Measurements from ENCODE around the gene TMCO4. TPM values are rescaled to one million over a fixed set of nuclear protein-coding genes. Genes with fewer than 3 reads are reported as not detected.
"Not testable (repeated sequence)": the region's sequence is repeated elsewhere in the genome, so short reads cannot be mapped to it uniquely, and the experiment has no call there.

TMCO4 gene
- 1 to 10 TPM; 1.6 to 3.8 (median 2.5) TPM for polyA plus RNA-seq (ENCODE audit: insufficient read length in 10 of 10)
- long read RNA-seq, donor 1 = 0 reads
- long read RNA-seq, donor 2 = 0 reads
- long read RNA-seq, donor 3 = 0 reads
- long read RNA-seq, donor 4 = 0 reads
- long read RNA-seq, donor 5 = 0 reads
- long read RNA-seq, donor 6 = 0 reads
- long read RNA-seq, donor 7 = 0 reads
- long read RNA-seq, donor 8 = 0 reads
- long read RNA-seq, donor 9 = 0 reads

- DNase-seq = peak in 2 of 3 donors; percentile 30 to 68
These were observed at the start of gene TMCO4 for GRCh38 chr1:19799230-19800075. Gene TMCO4 (minus strand): TSS chr1:19799916. CDS start chr1:19780758, 19,158 bp downstream.

GRCh38 chr1:19849307-19849706, 49.6 kb upstream of the TMCO4 start:
- DNase-seq = not testable (repeated sequence)

- DNase-seq = not testable (repeated sequence)
These were observed 47.6 kb upstream of the TMCO4 start for GRCh38 chr1:19847334-19847733.

- no peak for DNase-seq
These were observed 46.6 kb upstream of the TMCO4 start for GRCh38 chr1:19846338-19846737.

- DNase-seq = no peak
These were observed 45.8 kb upstream of the TMCO4 start for GRCh38 chr1:19845555-19845954.

GRCh38 chr1:19844731-19845495, 45.2 kb upstream of the TMCO4 start:
- DNase-seq = peak in 2 of 3 donors; percentile 1 to 17

GRCh38 chr1:19840228-19840627, 40.5 kb upstream of the TMCO4 start:
- no peak for DNase-seq

- no peak for DNase-seq
These were observed 38.1 kb upstream of the TMCO4 start for GRCh38 chr1:19837866-19838265.

- DNase-seq = no peak
These were observed 35.9 kb upstream of the TMCO4 start for GRCh38 chr1:19835578-19835977.

- DNase-seq = no peak
These were observed 31.7 kb upstream of the TMCO4 start for GRCh38 chr1:19831441-19831840.

- DNase-seq = no peak
These were observed 28.8 kb upstream of the TMCO4 start for GRCh38 chr1:19828546-19828945.

- DNase-seq = no peak
These were observed 25.6 kb upstream of the TMCO4 start for GRCh38 chr1:19825298-19825697.

GRCh38 chr1:19824541-19824940, 24.8 kb upstream of the TMCO4 start:
- no peak for DNase-seq

GRCh38 chr1:19824036-19824435, 24.3 kb upstream of the TMCO4 start:
- DNase-seq = no peak

GRCh38 chr1:19819701-19820100, 20.0 kb upstream of the TMCO4 start:
- no peak for DNase-seq

- DNase-seq = no peak
These were observed 18.6 kb upstream of the TMCO4 start for GRCh38 chr1:19818324-19818723.

- no peak for DNase-seq
These were observed 17.4 kb upstream of the TMCO4 start for GRCh38 chr1:19817160-19817559.

- not testable (repeated sequence) for DNase-seq
These were observed 17.0 kb upstream of the TMCO4 start for GRCh38 chr1:19816737-19817086.

- DNase-seq = peak in 1 of 3 donors; percentile 14
These were observed 16.4 kb upstream of the TMCO4 start for GRCh38 chr1:19815801-19816736.

- peak in 1 of 3 donors; percentile 28 for DNase-seq
These were observed 15.2 kb upstream of the TMCO4 start, which contains the start of gene RNF186 for GRCh38 chr1:19814681-19815503. Gene RNF186 (minus strand): TSS chr1:19815283. CDS start chr1:19815101, 182 bp downstream.

Measured in muscle of back (tissue), 13 donors.